ENCODE data around the gene RPL13.

The RPL13 gene

DNA sequence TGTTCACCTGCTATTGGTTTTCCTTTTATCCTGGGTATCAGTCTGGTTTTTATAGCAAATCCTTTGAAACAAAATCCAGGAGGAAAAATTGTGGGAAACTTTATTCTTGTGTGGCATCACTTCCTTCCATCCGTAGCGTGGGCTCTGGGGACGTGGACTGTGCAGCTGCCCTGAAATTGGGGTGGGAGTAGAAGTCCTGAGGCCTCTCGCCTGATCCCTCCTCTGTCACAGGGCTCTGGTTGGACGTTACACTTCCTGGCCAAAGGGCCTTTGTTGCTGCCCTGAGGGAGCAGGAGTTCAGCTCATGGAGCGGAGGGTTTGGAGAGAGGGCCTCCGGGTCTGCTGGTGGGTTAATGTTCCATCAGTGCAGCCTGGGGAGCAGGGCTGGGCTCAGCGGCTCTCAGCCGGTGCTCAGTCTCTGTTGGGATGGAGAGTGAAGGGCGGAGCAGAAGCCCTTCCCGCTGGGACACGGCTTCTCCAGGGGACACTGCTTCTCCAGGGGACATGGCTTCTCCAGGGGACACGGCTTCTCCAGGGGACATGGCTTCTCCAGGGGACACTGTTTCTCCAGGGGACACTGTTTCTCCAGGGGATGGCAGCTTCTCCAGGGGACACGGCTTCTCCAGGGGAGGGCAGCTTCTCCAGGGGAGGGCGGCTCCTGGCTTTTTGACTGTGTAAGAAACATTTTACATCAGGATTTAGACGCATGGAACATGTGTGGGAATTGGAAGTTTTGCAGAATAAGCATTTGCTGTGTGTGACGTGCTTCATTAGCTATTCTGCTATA is 15.2 kb upstream of the RPL13 start:
- Histone ChIP-seq H3K36me3 (ENCODE audit: insufficient read depth, low read length) (0 out of 2 replicates have a peak, but pooled peaks cover 9% of the 10 kb centered on the region), H2AFZ (ENCODE audit: low read length, unreplicated experiment) (no peak overlapping the region), H3K27ac (ENCODE audit: low read depth, low read length) (no peak overlapping the region)

DNA sequence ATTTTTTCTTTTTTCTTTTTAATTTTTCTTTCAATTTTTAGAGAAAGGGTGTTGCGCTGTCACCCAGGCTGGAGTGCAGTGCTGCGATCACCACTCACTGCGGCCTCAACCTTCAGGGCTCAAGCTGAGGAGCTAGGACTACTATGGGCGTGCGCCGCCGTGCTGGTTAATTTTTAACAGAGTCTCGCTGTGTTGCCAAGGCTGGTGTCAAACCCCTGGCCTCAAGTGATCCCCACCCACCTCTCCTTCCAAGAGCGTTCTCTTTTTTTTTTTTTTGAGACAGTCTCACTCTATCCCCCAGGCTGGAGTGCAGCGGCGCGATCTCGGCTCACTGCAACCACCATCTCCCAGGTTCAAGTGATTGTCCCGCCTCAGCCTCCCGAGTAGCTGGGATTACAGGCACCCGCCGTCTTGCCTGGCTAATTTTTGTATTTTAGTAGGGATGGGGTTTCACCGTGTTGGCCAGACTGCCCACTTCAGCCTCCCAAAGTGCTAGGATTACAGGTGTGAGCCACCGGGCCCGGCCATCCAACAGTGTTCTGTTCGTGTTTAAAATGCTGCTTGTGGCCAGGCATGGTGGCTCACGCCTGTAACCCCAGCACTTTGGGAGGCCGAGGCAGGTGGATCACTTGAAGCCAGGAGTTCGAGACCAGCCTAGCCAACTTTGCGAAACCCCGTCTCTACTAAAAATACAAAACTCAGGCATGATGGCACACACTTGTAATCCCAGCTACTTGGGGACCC is 14.5 kb upstream of the RPL13 start:
- Histone ChIP-seq H3K27me3 (ENCODE audit: insufficient read depth, low read length) (no peaks in the 10 kb centered on the region), H3K27ac (ENCODE audit: low read depth, low read length) (no peak overlapping the region), H3K4me3 (ENCODE audit: low read depth, low read length) (no peak overlapping the region), H2AFZ (ENCODE audit: low read length, unreplicated experiment) (no peak overlapping the region), H3K4me1 (ENCODE audit: control insufficient read depth, insufficient read depth, low read length, unreplicated experiment) (no peaks in the 10 kb centered on the region), H3K79me2 (ENCODE audit: control insufficient read depth, insufficient read depth, low read length, unreplicated experiment) (no peaks in the 10 kb centered on the region), H3K36me3 (ENCODE audit: insufficient read depth, low read length) (peaks cover 13% of the 10 kb centered on the region; the same call in 1 of the 2 replicates)

More for the DNA sequence above, 15.2 kb upstream of the RPL13 start:
- Histone ChIP-seq H3K79me2 (ENCODE audit: control insufficient read depth, insufficient read depth, low read length, unreplicated experiment) (no peaks in the 10 kb centered on the region), H3K27me3 (ENCODE audit: insufficient read depth, low read length) (no peaks in the 10 kb centered on the region), H3K4me1 (ENCODE audit: control insufficient read depth, insufficient read depth, low read length, unreplicated experiment) (no peaks in the 10 kb centered on the region), H3K4me3 (ENCODE audit: low read depth, low read length) (no peak overlapping the region)

GRCh38 chr16:89546781-89547180 is 13.7 kb upstream of the RPL13 start:
- H3K27ac ChIP-seq (ENCODE audit: low read depth, low read length) = no peak overlapping the region
- H3K4me3 ChIP-seq (ENCODE audit: low read depth, low read length) = no peak overlapping the region
- peaks cover 18% of the 10 kb centered on the region for H3K36me3 ChIP-seq (ENCODE audit: insufficient read depth, low read length)
- no peaks in the 10 kb centered on the region for H3K4me1 ChIP-seq (ENCODE audit: control insufficient read depth, insufficient read depth, low read length, unreplicated experiment)
- H2AFZ ChIP-seq (ENCODE audit: low read length, unreplicated experiment) = no peak overlapping the region
- H3K79me2 ChIP-seq (ENCODE audit: control insufficient read depth, insufficient read depth, low read length, unreplicated experiment) = no peaks in the 10 kb centered on the region
- no peaks in the 10 kb centered on the region for H3K27me3 ChIP-seq (ENCODE audit: insufficient read depth, low read length)

GRCh38 chr16:89547291-89547690 is 13.2 kb upstream of the RPL13 start:
- Histone ChIP-seq H2AFZ (ENCODE audit: low read length, unreplicated experiment) (no peak overlapping the region), H3K27me3 (ENCODE audit: insufficient read depth, low read length) (no peaks in the 10 kb centered on the region), H3K36me3 (ENCODE audit: insufficient read depth, low read length) (peaks cover 18% of the 10 kb centered on the region), H3K4me1 (ENCODE audit: control insufficient read depth, insufficient read depth, low read length, unreplicated experiment) (no peaks in the 10 kb centered on the region), H3K4me3 (ENCODE audit: low read depth, low read length) (no peak overlapping the region), H3K79me2 (ENCODE audit: control insufficient read depth, insufficient read depth, low read length, unreplicated experiment) (no peaks in the 10 kb centered on the region), H3K27ac (ENCODE audit: low read depth, low read length) (no peak overlapping the region)

DNA sequence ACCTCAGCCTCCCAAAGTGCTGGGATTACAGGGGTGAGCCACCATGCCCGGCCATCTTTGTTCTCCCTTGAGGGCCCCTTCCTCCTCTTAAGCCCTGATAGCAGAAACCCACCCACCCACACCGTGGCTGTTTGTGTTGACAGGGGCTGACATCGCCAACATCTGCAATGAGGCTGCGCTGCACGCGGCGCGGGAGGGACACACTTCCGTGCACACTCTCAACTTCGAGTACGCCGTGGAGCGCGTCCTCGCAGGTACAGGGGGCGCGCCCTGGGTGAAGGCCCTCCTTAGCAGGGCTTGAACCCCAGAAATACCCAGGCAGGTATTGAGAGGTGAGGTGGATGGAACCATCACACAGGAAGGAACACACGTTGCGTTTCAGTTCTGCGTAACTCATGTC is 12.6 kb upstream of the RPL13 start:
- Histone ChIP-seq H3K79me2 (ENCODE audit: control insufficient read depth, insufficient read depth, low read length, unreplicated experiment) (no peaks in the 10 kb centered on the region), H3K36me3 (ENCODE audit: insufficient read depth, low read length) (peaks cover 19% of the 10 kb centered on the region), H3K4me1 (ENCODE audit: control insufficient read depth, insufficient read depth, low read length, unreplicated experiment) (no peaks in the 10 kb centered on the region), H3K27me3 (ENCODE audit: insufficient read depth, low read length) (no peaks in the 10 kb centered on the region), H3K4me3 (ENCODE audit: low read depth, low read length) (no peak overlapping the region), H2AFZ (ENCODE audit: low read length, unreplicated experiment) (no peak overlapping the region), H3K27ac (ENCODE audit: low read depth, low read length) (no peak overlapping the region)

DNA sequence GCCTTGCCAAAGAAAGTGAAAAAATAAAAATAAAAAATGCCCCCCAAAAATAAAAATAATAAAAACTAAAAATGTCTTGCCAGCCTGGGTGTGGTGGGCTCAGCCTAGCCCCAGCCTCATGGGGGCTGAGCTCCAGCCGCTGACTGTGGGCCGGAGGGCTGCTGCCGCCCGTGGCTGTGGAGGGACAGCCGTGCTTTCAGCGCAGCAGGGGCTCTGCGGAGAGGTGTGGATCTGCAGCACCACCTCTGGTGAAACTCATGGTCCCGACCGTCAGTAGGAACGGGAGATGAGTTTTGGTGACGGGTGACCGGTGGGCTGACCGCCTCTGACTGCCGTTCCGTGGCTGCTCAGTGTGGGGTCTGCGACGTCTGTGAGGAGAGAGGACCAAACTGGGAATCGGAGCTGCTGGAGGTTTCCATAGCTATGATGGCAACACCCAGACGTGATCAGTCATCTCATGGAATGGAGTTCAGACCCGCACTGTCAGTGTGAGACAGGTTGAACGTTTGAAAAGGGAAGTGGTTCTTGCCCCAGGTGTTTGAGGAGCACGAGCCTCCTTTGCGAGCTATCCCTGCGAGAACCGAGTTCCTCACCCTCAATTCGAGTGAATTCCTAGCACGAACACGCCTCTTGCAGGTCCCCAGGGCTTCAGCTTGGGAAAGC is 12.0 kb upstream of the RPL13 start:
- no peak overlapping the region for H3K4me3 ChIP-seq (ENCODE audit: low read depth, low read length)
- no peaks in the 10 kb centered on the region for H3K79me2 ChIP-seq (ENCODE audit: control insufficient read depth, insufficient read depth, low read length, unreplicated experiment)
- H3K36me3 ChIP-seq (ENCODE audit: insufficient read depth, low read length) = peaks cover 22% of the 10 kb centered on the region
- H3K27me3 ChIP-seq (ENCODE audit: insufficient read depth, low read length) = no peaks in the 10 kb centered on the region
- H3K27ac ChIP-seq (ENCODE audit: low read depth, low read length) = no peak overlapping the region
- no peaks in the 10 kb centered on the region for H3K4me1 ChIP-seq (ENCODE audit: control insufficient read depth, insufficient read depth, low read length, unreplicated experiment)
- no peak overlapping the region for H2AFZ ChIP-seq (ENCODE audit: low read length, unreplicated experiment)

- no peak overlapping the region for H3K27ac ChIP-seq (ENCODE audit: low read depth, low read length)
- H3K36me3 ChIP-seq (ENCODE audit: insufficient read depth, low read length) = peaks cover 22% of the 10 kb centered on the region
- no peaks in the 10 kb centered on the region for H3K27me3 ChIP-seq (ENCODE audit: insufficient read depth, low read length)
- no peak overlapping the region for H3K4me3 ChIP-seq (ENCODE audit: low read depth, low read length)
- H3K4me1 ChIP-seq (ENCODE audit: control insufficient read depth, insufficient read depth, low read length, unreplicated experiment) = no peaks in the 10 kb centered on the region
- no peaks in the 10 kb centered on the region for H3K79me2 ChIP-seq (ENCODE audit: control insufficient read depth, insufficient read depth, low read length, unreplicated experiment)
- no peak overlapping the region for H2AFZ ChIP-seq (ENCODE audit: low read length, unreplicated experiment)
Measured at GRCh38 chr16:89549007-89549700, 11.3 kb upstream of the RPL13 start.

DNA sequence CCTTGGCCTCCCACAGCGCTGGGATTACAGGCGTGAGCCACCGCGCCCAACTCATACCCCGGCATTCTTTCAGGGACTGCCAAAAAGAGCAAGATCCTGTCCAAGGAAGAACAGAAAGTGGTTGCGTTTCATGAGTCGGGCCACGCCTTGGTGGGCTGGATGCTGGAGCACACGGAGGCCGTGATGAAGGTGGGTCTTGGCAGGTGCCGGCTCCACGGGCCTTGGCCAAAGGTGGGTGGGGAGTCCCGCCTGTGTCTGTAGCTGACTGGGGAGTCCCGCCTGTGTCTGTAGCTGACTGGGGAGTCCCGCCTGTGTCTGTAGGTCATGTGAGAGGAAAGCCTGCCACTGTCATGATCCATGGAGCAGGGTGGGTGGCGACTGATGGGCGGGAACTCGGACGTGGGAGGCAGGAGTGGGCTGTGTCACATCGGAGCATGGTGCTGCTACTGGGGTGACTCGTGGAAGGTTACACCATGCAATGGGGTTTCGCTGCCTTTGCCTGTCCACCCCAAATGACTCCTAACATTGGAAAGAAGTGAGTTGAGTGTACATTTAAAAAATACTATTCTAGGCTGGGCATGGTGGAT is 10.0 kb upstream of the RPL13 start:
- Histone ChIP-seq H3K4me3 (ENCODE audit: low read depth, low read length) (no peak overlapping the region), H3K27me3 (ENCODE audit: insufficient read depth, low read length) (no peaks in the 10 kb centered on the region), H3K79me2 (ENCODE audit: control insufficient read depth, insufficient read depth, low read length, unreplicated experiment) (no peaks in the 10 kb centered on the region), H3K4me1 (ENCODE audit: control insufficient read depth, insufficient read depth, low read length, unreplicated experiment) (no peaks in the 10 kb centered on the region), H3K36me3 (ENCODE audit: insufficient read depth, low read length) (peaks cover 17% of the 10 kb centered on the region), H2AFZ (ENCODE audit: low read length, unreplicated experiment) (no peak overlapping the region), H3K27ac (ENCODE audit: low read depth, low read length) (no peak overlapping the region)

DNA sequence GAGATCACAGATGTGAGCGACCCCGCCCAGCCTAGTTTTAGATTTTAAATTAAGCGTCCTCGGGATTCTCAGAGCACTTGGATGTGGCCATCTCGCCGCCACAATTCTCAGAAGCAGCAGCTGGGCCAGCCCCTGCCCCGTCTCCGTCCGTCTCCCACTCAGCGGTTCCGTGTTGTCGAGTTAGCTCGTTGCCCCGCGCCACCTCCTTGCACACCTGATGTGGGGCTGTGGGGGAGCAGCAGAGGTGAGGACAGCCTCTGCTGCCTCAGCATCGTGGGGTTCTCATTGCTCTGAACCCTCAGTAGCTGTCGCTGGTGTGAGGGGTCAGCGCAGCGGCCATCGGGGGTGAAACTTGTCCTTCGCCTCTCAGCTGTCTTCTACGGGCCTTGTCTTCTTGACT is 8.2 kb upstream of the RPL13 start:
- peaks cover 25% of the 10 kb centered on the region for H3K36me3 ChIP-seq (ENCODE audit: insufficient read depth, low read length)
- H3K27ac ChIP-seq (ENCODE audit: low read depth, low read length) = no peak overlapping the region
- no peaks in the 10 kb centered on the region for H3K4me1 ChIP-seq (ENCODE audit: control insufficient read depth, insufficient read depth, low read length, unreplicated experiment)
- H3K79me2 ChIP-seq (ENCODE audit: control insufficient read depth, insufficient read depth, low read length, unreplicated experiment) = no peaks in the 10 kb centered on the region
- H2AFZ ChIP-seq (ENCODE audit: low read length, unreplicated experiment) = no peak overlapping the region
- H3K4me3 ChIP-seq (ENCODE audit: low read depth, low read length) = no peak overlapping the region
- H3K27me3 ChIP-seq (ENCODE audit: insufficient read depth, low read length) = no peaks in the 10 kb centered on the region

DNA sequence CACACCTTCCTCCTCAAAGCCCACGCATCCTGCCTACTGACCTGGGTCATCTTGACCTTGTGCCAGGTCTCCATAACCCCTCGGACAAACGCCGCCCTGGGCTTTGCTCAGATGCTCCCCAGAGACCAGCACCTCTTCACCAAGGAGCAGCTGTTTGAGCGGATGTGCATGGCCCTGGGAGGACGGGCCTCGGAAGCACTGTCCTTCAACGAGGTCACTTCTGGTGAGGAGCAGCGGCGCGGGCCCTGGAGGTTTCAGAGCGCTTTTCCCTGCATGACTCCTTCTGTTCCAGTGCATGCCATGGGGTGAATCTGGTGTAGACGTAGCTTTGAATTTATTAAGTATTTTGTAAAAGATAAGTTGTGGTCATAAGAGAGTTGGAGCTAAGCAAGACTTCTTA is 7.6 kb upstream of the RPL13 start:
- Histone ChIP-seq H3K36me3 (ENCODE audit: insufficient read depth, low read length) (peaks cover 25% of the 10 kb centered on the region), H3K27ac (ENCODE audit: low read depth, low read length) (no peak overlapping the region), H3K4me1 (ENCODE audit: control insufficient read depth, insufficient read depth, low read length, unreplicated experiment) (no peaks in the 10 kb centered on the region), H2AFZ (ENCODE audit: low read length, unreplicated experiment) (no peak overlapping the region), H3K79me2 (ENCODE audit: control insufficient read depth, insufficient read depth, low read length, unreplicated experiment) (no peaks in the 10 kb centered on the region), H3K4me3 (ENCODE audit: low read depth, low read length) (no peak overlapping the region), H3K27me3 (ENCODE audit: insufficient read depth, low read length) (no peaks in the 10 kb centered on the region)
